ENCODE measurements around the gene UMODL1.

UMODL1 gene

GRCh38 chr21:42096566-42096965 lies 25.4 kb downstream of the UMODL1 start:
- DNase-seq (ENCODE audit: low read depth): no peak

- no peak for DNase-seq (ENCODE audit: low read depth)
Observed at GRCh38 chr21:42097274-42097673, 26.2 kb downstream of the UMODL1 start.

DNA sequence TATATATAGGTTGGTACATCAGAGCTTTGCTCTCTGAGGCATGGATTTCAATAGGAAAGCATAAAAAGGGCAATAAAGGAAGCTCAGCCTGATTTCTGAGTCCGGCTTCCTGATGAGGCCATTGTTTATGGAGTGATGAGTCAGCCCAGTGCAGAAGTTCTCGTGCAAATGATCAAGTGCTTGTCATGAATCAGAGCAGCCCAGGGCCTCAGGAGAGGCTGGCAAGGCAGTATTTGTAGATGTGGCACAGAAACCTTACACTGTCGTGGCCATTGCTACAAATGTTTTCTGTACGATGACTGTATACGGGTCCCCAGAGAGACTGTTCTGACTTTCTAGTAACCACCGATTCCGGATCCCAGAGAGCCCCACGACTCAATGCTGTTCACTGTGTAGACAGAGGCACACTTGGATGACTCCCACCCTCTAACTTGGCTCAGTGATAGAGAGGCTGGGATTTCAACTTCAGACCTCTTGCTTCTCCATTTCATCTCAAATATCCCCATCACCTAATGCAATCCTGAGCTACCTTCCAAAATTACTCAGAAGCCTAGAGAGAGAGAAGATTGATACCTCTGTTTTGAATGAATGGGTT lies 26.8 kb downstream of the UMODL1 start:
- no peak for DNase-seq (ENCODE audit: low read depth)

DNA sequence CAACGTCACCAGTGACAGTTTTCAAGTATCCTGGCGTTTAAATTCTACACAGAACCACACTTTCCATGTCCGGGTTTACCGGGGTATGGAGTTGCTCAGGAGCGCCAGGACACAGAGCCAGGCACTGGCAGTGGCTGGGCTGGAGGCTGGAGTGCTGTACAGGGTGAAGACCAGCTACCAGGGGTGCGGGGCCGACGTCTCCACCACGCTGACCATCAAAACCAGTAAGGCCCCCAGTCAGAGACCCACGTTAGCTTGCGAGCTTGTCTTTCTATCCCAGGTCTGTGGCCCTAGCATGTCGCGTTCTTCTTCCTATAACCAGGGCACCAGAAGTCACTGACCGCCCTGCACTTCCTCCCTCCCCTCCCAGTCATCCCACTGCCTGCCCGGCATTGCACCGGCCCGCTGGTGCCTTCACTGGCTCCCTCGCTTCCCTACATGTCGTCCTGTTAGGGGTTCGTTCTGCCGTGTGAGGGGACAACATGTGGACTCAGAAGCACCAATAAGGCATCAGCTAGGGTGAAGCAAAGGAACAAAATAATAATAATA lies 27.9 kb downstream of the UMODL1 start:
- DNase-seq (ENCODE audit: low read depth): no peak

- DNase-seq (ENCODE audit: low read depth): no peak
Observed at GRCh38 chr21:42101246-42101645, 30.1 kb downstream of the UMODL1 start.

DNA sequence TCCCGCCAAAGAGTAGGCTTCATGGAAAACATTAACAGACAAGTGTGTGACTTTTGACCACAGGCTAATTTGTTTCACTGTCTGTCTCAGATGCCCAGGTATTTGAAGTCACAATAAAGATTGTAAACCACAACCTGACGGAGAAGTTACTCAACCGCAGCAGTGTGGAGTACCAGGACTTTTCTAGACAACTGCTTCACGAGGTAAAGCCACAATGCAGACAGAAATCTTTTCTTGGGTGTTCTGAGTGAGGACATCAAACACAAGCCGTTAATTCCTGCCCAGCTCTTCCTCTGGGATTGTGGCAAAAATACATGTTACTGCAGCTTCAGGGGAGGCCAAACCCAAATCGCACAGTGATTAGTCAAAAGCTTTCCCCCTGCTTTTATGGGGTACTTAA lies 31.0 kb downstream of the UMODL1 start:
- no peak for DNase-seq (ENCODE audit: low read depth)

- no peak for DNase-seq (ENCODE audit: low read depth)
Observed at GRCh38 chr21:42102526-42102925, 31.4 kb downstream of the UMODL1 start.

DNA sequence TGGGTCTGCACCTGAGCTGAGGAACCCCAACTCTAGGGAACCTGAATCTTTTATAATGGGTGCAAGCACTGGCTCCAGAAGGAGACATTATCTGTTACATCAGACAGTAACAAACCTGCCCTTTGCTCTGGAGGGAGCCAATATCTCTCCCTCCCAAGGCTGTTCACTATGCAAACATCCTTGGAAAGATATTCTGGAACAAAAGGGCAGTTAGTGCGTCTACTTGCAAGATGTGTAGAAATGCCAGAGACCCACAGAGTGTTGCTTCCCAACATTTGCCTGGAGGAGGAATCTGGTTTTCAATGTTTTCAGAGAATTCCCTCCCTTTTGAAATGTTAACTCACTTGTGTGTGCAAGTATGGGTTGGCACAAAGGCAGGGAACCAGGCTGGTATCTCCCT lies 31.9 kb downstream of the UMODL1 start:
- DNase-seq (ENCODE audit: low read depth): no peak

DNA sequence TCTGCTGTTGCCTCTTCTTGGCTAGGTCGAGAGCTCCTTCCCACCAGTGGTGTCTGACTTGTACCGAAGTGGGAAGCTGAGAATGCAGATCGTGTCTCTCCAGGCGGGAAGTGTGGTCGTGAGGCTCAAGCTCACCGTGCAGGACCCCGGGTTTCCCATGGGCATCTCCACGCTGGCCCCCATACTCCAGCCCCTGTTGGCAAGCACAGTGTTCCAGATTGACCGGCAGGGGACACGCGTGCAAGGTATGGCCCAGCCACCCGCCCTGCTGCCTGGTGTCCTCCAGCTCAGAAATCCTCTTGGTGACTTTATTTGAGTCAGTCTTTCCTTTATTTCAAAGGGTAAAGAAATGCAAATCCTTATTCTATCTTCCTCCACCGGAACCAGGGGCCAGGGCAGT lies 32.7 kb downstream of the UMODL1 start:
- DNase-seq (ENCODE audit: low read depth): no peak

DNA sequence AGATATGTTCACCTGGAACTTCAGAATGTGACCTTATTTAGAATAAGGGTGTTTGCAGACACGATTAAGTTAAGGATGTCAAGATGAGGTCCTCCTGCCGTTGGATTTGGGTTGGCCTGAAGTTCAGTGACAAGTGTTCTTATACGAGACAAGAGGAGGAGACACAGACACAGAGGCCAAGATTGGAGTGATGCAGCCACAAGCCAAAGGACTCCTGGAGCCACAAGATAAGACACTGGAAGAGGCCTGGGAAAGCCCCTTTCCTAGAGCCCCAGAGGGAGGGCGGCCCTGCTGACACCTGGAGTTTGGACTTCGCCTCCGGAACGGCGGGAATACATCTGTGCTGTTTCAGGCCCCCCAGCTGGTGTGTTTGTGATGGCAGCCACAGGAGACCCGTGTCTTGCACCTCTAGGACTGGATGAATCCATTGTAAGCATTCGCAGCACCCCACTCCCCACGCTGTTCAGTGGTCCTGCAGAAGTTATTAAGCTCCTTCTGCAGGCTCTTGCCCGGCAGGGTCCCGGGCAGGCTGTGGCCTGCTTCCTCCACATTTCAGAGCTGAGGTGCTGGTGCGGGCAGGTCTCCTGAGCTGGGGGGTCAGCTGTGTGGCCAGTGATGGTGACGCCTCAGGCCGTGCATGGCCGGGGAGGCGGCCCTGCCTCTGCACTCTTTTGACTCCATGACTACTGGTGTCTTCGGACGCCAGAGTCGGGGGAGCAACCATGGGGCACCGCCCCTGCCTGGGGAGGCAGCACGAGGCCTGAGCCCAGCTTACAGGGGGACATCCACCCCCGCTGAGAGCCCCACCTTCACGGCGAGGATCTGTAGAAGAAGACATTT lies 34.6 kb downstream of the UMODL1 start:
- no peak for DNase-seq (ENCODE audit: low read depth)

DNA sequence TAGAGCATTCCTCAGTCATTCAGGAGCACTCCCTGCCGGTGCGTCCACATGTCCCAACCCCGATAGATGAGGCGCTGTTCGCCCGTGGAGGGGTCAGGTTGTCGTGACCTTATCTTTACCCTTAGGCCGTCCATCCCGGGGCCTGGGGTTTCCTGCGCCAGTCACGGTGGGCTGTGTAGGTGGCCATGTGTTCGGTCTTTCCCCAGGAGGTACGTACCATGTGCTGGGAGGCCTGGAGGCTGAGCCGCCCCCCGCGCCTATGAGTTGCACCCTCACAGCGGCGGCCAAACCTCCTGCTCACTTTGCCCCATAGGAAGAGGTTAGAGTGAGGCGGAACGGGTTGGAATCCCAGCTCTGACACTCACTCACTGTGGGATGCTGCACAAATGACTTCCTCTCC lies 35.3 kb downstream of the UMODL1 start:
- no peak for DNase-seq (ENCODE audit: low read depth)

GRCh38 chr21:42107177-42107880 lies 36.2 kb downstream of the UMODL1 start:
- DNase-seq (ENCODE audit: low read depth): no peak

DNA sequence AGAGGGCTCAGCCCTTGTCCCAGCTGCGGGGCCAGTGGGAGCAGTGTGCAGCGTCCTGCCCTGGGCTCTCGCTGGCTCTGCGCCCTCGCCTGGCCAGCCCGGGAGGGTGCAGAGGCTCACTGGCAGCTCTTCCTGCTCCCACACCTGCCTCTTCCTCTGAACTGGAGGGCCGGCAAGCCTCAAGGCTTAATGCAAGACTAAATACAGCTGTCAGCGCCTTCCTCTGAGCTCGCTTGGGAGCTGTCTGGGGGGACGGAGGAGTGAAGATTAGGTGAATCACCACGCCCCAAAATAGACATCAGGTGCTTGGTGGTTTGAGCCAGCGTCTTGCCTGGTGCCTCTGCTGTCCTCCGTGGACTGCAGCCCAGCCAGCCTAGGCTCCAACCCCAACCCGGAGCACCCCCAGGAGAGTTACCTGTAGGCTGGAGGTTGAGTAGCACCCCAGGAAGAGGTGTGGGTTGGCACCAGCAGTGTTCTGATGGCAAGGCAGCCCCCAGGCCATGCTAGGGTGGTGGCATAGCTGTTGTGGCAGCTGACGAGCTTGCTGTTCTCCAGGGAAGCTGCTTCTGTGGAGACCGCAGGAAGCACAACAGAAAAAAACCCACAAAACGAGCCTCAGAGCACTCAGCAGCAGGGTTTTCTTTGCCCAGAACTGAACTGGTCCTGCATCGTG lies 36.9 kb downstream of the UMODL1 start:
- peak; percentile 22 for DNase-seq (ENCODE audit: low read depth)

DNA sequence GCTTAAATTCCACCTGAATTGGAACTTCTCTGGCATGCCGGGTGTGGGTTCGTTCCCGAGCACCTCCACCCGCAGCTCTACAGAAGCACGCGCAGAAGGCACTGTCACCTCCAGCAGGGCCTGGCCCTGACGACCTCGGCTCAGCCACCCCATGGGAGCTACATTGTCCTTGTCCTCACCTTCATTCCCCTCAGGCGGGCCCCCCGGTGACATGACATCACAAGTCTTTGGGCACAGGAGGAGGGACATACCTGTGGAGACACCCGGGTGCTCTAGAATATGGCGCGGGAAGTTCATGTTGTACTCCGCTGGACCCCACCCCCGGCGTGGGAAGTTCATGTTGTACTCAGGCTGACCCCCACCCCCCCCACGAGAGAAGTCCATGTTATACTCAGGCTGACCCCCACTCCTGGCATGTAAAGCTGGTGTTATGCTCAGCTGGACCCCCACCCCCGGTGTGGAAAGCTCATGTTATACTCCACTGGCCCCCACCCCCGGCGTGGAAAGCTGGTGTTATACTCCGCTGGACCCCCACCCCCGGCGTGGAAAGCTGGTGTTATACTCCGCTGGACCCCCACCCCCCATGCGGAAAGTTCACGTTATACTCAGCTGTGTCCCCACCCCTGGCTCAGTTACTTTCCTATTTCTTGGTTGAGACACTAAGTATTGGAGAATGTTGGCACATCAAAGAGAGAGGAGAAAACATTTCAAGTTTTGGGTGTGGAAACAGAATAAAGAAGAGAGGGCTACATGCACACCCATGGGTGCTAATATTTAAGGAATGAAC lies 37.6 kb downstream of the UMODL1 start:
- DNase-seq (ENCODE audit: low read depth): no peak

DNA sequence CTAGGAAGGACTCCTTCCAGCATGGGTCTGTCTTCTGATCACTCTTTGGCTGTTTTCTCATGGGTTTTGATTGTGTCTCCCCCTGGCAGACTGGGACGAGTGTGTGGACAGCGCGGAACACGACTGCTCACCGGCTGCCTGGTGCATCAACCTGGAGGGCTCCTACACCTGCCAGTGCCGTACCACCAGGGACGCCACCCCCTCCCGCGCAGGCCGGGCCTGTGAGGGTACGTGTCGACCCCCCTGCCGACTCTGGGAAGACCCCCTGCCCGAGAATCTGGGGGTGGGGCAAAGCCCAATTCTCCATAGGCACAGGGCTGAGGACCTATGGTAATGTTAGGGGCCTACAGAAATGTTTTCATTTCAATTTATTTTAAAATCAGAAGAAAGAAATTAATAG lies 38.4 kb downstream of the UMODL1 start:
- DNase-seq (ENCODE audit: low read depth): no peak

DNA sequence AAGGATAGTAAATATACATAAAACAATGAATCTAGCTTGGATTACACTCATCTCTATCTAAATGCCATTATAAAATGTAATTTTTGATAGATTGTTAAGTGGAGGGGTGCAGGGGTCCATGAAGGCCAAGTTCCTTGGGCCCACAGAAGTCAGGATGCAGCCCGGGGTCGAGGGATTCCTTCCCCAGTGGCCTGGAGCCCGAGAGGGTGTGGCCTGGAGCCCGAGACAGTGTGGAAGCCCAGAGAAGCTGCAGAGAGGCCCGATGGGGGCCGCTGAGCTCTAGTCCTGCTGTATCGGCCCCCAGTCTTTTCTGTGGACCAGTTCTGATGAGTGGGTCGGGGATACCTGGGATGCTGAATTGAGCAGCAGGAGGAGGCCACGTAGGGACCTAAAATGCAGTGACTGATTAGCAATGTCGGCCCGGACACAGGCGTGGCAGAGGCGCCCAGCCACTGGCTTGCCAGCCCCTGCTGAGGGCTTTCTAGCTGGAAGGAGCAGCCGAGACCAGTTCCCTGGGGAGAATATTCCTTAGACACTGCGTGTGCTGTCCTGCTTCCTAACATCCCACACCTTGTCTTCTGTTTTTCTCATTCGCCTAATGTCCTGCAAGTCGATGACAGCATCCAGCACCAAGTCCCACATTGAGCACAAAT lies 38.9 kb downstream of the UMODL1 start:
- no peak for DNase-seq (ENCODE audit: low read depth)

DNA sequence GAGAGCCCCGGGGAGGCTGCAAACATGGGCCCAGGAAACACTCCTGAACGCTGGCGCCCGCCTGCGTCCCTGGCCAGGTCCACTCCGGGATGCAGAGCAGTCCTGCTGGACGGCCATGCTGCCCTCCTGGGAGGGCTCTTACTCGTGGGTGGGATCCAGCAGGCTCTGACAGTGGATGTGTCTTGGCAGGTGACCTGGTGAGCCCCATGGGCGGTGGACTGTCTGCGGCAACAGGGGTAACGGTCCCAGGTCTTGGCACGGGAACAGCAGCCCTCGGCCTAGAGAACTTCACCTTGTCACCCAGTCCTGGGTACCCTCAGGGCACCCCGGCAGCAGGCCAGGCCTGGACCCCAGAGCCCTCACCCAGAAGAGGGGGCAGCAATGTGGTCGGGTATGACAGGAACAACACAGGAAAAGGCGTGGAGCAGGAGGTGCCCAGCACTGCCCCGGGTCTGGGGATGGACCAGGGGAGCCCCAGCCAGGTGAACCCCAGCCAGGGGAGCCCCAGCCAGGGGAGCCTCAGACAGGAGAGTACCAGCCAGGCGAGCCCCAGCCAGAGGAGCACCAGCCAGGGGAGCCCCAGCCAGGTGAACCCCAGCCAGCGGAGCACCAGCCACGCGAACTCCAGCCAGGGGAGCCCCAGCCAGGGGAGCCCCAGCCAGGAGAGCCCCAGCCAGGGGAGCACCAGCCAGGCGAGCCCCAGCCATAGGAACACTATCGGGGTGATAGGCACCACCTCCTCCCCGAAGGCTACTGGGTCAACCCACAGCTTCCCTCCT lies 39.8 kb downstream of the UMODL1 start:
- no peak for DNase-seq (ENCODE audit: low read depth)

GRCh38 chr21:42111470-42111743 lies 40.3 kb downstream of the UMODL1 start:
- DNase-seq (ENCODE audit: low read depth): no peak

GRCh38 chr21:42111811-42112210 lies 40.7 kb downstream of the UMODL1 start:
- DNase-seq (ENCODE audit: low read depth): no peak

- DNase-seq (ENCODE audit: low read depth): no peak
Observed at GRCh38 chr21:42112238-42112637, 41.1 kb downstream of the UMODL1 start.
